Measurements from ENCODE around the gene NAA80. TPM values are rescaled to one million over a fixed set of nuclear protein-coding genes. Genes with fewer than 3 reads are reported as not detected.

The NAA80 gene
- total and polyA plus RNA-seq, 2 of the 13 experiments (the other 11 are each of a cell fraction or from before 2014, with no cell fraction given), result 3.4 to 8.7 TPM

- TF ChIP-seq, protein P1, sequence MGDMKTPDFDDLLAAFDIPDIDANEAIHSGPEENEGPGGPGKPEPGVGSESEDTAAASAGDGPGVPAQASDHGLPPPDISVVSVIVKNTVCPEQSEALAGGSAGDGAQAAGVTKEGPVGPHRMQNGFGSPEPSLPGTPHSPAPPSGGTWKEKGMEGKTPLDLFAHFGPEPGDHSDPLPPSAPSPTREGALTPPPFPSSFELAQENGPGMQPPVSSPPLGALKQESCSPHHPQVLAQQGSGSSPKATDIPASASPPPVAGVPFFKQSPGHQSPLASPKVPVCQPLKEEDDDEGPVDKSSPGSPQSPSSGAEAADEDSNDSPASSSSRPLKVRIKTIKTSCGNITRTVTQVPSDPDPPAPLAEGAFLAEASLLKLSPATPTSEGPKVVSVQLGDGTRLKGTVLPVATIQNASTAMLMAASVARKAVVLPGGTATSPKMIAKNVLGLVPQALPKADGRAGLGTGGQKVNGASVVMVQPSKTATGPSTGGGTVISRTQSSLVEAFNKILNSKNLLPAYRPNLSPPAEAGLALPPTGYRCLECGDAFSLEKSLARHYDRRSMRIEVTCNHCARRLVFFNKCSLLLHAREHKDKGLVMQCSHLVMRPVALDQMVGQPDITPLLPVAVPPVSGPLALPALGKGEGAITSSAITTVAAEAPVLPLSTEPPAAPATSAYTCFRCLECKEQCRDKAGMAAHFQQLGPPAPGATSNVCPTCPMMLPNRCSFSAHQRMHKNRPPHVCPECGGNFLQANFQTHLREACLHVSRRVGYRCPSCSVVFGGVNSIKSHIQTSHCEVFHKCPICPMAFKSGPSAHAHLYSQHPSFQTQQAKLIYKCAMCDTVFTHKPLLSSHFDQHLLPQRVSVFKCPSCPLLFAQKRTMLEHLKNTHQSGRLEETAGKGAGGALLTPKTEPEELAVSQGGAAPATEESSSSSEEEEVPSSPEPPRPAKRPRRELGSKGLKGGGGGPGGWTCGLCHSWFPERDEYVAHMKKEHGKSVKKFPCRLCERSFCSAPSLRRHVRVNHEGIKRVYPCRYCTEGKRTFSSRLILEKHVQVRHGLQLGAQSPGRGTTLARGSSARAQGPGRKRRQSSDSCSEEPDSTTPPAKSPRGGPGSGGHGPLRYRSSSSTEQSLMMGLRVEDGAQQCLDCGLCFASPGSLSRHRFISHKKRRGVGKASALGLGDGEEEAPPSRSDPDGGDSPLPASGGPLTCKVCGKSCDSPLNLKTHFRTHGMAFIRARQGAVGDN (CRISPR knock-in tag; IDR thresholded peaks at IDR 0.05), result no peak; the same call in 1 of the 2 replicates
- TF ChIP-seq HNF4A (CRISPR knock-in tag; IDR thresholded peaks at IDR 0.05) (peak; percentile 40), PRMT3 (CRISPR knock-in tag; IDR thresholded peaks at IDR 0.05; ENCODE audit: borderline replicate concordance, low read depth) (no peak), NFE2L1 (CRISPR knock-in tag; IDR thresholded peaks at IDR 0.05; ENCODE audit: borderline replicate concordance) (no peak), ZNF251 (CRISPR knock-in tag; IDR thresholded peaks at IDR 0.05) (no peak), ZC3H13 (CRISPR knock-in tag; IDR thresholded peaks at IDR 0.05) (no peak), ATF3 (CRISPR knock-in tag; IDR thresholded peaks at IDR 0.05) (peak; percentile 73; the same call in 1 of the 2 replicates), CBX1 (IDR thresholded peaks at IDR 0.05; ENCODE audit: low read depth) (no peak), HMGA1 (CRISPR knock-in tag; conservative IDR thresholded peaks at IDR 0.05) (no peak), GRHL1 (CRISPR knock-in tag; conservative IDR thresholded peaks at IDR 0.05) (no peak), LCORL (IDR thresholded peaks at IDR 0.05) (no peak), LCORL (CRISPR knock-in tag; IDR thresholded peaks at IDR 0.05) (0 out of 2 replicates have a peak, but pooled peaks have one; percentile 53), ZNF605 (CRISPR knock-in tag; IDR thresholded peaks at IDR 0.05) (no peak), ZNF768 (CRISPR knock-in tag; IDR thresholded peaks at IDR 0.05) (no peak), REXO4 (CRISPR knock-in tag; IDR thresholded peaks at IDR 0.05; ENCODE audit: borderline replicate concordance) (no peak), SMAD3 (CRISPR knock-in tag; IDR thresholded peaks at IDR 0.05) (no peak), AGO2 (optimal IDR thresholded peaks at IDR 0.05; ENCODE audit: low read depth, low read length) (no peak), ZNF652 (CRISPR knock-in tag; IDR thresholded peaks at IDR 0.05; ENCODE audit: borderline replicate concordance, low read depth) (no peak), NR2F1 (CRISPR knock-in tag; IDR thresholded peaks at IDR 0.05) (peak; percentile 76 to 90; a peak in 3 of 4 replicates), ZNF207 (IDR thresholded peaks at IDR 0.05; ENCODE audit: borderline replicate concordance) (no peak), ZNF292 (CRISPR knock-in tag; IDR thresholded peaks at IDR 0.05; ENCODE audit: borderline replicate concordance, low read depth) (no peak), YY1 (IDR thresholded peaks at IDR 0.05; ENCODE audit: insufficient read depth, insufficient replicate concordance, low read depth, low read length) (no peak)
- TF ChIP-seq, protein P2, sequence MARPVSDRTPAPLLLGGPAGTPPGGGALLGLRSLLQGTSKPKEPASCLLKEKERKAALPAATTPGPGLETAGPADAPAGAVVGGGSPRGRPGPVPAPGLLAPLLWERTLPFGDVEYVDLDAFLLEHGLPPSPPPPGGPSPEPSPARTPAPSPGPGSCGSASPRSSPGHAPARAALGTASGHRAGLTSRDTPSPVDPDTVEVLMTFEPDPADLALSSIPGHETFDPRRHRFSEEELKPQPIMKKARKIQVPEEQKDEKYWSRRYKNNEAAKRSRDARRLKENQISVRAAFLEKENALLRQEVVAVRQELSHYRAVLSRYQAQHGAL (CRISPR knock-in tag; IDR thresholded peaks at IDR 0.05; ENCODE audit: not compliant biosample characterization), result no peak
These were observed 35.5 kb downstream of the NAA80 start (continued) for GRCh38 chr3:50263478-50264382.
